ENCODE measurements around the gene NFATC2. TPM values are rescaled to one million over a fixed set of nuclear protein-coding genes. Genes with fewer than 3 reads are reported as not detected.

NFATC2 gene
- total RNA-seq, 1 donor: 0.36 TPM

DNA sequence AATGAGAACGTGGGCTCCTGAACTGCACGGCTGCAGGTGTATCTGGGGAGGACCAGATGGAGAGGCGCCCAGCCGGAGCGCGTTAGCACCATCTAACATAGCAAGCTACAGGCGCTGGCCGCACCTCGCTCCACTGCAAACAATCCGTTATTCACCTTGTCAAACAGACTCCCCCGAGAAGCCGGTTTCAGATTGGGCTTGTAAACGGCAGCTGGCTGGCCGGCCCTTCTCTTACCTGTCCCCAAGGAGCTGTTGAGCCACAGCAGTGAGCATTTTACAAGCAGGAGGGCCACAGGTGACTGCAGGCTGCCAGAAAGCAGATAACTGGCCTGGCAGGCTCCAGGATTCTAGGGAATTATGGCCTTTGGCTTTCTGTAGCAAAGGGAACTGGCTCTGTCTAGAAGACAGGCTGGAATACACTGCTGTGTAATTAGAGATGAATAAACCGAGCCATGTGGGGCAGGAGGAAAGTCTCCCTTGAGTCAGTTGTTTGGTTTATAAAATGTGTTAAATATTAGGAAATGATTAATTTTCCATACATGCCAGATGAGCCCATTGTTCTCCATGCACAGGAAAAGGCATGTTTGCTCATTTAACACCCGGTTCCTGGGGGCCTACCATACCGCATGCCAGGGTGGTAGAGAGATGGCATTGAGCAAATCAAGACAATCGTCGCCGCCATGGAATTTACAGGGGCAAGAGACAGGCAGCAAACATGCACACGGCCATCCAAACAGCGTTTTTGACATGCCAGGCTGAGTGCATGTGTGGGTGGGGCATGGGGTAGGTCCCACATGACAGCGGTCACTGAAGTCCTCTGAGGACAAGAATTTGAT, 159.3 kb downstream of the NFATC2 start:
- Histone ChIP-seq H2AFZ (ENCODE audit: low read length) (peak overlapping the region; percentile 10), H3K9me3 (ENCODE audit: low read depth, low read length) (no peaks in the 10 kb centered on the region), H3K4me3 (ENCODE audit: insufficient read depth, low read length) (no peak overlapping the region), H3K27ac (ENCODE audit: low read depth, low read length) (no peak overlapping the region), H3K79me2 (ENCODE audit: insufficient read depth, low read length) (no peaks in the 10 kb centered on the region), H4K20me1 (ENCODE audit: insufficient read depth, low read length) (no peaks in the 10 kb centered on the region), H3K4me1 (ENCODE audit: insufficient read depth, low read length) (peaks cover 9% of the 10 kb centered on the region), H3K36me3 (ENCODE audit: insufficient read depth, low read length) (no peaks in the 10 kb centered on the region), H3K27me3 (ENCODE audit: insufficient read depth, low read length) (no peaks in the 10 kb centered on the region), H3K4me2 (ENCODE audit: insufficient read depth, low read length) (no peak overlapping the region)
- DNase-seq (ENCODE audit: insufficient read length, low spot score, missing footprints): no peak
- TF ChIP-seq, protein P1, sequence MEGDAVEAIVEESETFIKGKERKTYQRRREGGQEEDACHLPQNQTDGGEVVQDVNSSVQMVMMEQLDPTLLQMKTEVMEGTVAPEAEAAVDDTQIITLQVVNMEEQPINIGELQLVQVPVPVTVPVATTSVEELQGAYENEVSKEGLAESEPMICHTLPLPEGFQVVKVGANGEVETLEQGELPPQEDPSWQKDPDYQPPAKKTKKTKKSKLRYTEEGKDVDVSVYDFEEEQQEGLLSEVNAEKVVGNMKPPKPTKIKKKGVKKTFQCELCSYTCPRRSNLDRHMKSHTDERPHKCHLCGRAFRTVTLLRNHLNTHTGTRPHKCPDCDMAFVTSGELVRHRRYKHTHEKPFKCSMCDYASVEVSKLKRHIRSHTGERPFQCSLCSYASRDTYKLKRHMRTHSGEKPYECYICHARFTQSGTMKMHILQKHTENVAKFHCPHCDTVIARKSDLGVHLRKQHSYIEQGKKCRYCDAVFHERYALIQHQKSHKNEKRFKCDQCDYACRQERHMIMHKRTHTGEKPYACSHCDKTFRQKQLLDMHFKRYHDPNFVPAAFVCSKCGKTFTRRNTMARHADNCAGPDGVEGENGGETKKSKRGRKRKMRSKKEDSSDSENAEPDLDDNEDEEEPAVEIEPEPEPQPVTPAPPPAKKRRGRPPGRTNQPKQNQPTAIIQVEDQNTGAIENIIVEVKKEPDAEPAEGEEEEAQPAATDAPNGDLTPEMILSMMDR (IDR thresholded peaks at IDR 0.05; ENCODE audit: extremely low read depth, low read depth, low read length): no peak

DNA sequence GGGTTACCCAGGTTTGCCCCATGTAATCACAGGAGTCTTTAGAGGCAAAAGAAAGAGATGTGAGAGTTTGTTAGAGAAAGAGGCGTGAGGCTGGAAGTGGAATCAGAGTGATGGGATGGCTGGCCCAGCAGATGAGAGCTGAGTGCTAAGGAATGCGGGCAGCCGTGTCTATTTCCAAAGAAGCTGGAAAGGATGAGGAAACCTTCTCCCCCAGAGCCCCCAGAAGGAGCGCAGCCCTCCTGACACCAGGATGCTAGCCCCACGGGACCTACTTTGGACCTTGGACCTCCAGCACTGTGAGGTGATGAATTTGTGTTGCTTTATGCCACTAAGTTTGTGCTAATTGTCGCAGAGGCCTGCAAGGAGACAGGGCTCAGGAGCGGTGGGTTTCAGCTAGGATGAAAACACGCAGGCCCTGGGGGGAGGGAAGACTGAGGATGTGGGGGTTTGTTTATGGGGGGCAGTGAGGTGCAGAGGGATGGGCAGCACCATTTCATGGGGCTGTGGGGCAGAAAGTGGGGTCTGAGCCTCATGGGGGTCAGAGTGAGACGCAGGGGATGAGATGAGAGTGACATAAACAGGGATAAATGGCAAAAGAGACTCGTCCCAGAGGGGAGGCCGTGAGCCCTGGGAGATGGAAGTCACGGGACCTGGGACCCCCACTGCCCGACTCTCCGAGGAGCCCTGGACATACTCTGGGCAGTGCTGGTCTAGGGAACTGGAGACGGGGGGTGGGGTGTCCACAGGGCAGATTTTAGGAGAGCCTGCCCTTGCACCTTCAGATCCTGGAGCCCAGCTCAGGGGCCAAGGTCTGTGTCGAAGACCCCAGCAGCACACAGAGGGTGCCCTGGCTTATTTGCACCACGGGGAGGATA, 160.2 kb downstream of the NFATC2 start:
- no peak overlapping the region for H3K4me3 ChIP-seq (ENCODE audit: insufficient read depth, low read length)
- H4K20me1 ChIP-seq (ENCODE audit: insufficient read depth, low read length): no peaks in the 10 kb centered on the region
- DNase-seq (ENCODE audit: insufficient read length, low spot score, missing footprints): no peak
- TF ChIP-seq, protein P1 (IDR thresholded peaks at IDR 0.05; ENCODE audit: extremely low read depth, low read depth, low read length): no peak
- H3K9me3 ChIP-seq (ENCODE audit: low read depth, low read length): no peaks in the 10 kb centered on the region
- no peaks in the 10 kb centered on the region for H3K27me3 ChIP-seq (ENCODE audit: insufficient read depth, low read length)
- no peaks in the 10 kb centered on the region for H3K79me2 ChIP-seq (ENCODE audit: insufficient read depth, low read length)
- H3K4me2 ChIP-seq (ENCODE audit: insufficient read depth, low read length): no peak overlapping the region
- H3K27ac ChIP-seq (ENCODE audit: low read depth, low read length): no peak overlapping the region
- no peak overlapping the region for H2AFZ ChIP-seq (ENCODE audit: low read length)
- no peaks in the 10 kb centered on the region for H3K36me3 ChIP-seq (ENCODE audit: insufficient read depth, low read length)
- peaks cover 1% of the 10 kb centered on the region for H3K4me1 ChIP-seq (ENCODE audit: insufficient read depth, low read length)

DNA sequence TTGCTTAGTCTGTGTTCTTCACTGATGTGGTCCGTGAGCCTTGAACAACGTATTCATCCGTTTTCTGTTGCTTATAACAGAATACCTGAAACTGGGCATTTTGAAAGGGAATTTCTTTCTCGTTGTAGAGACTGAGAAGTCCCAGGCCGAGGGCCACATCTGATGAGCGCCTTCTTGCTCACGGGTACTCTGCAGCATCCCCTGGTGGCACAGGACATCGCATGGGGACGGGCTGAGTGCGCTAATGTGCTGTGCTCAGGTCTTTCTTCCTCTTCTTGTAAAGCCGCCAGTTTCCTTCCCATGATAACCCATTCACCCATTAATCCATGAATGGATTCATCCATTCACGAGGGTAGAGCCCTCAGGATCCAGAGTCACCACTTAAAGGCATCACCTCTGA, 161.0 kb downstream of the NFATC2 start:
- Histone ChIP-seq H3K27ac (ENCODE audit: low read depth, low read length) (no peak overlapping the region), H4K20me1 (ENCODE audit: insufficient read depth, low read length) (no peaks in the 10 kb centered on the region), H3K4me2 (ENCODE audit: insufficient read depth, low read length) (no peak overlapping the region), H3K4me3 (ENCODE audit: insufficient read depth, low read length) (no peak overlapping the region), H3K79me2 (ENCODE audit: insufficient read depth, low read length) (no peaks in the 10 kb centered on the region), H3K36me3 (ENCODE audit: insufficient read depth, low read length) (no peaks in the 10 kb centered on the region), H3K27me3 (ENCODE audit: insufficient read depth, low read length) (no peaks in the 10 kb centered on the region), H2AFZ (ENCODE audit: low read length) (no peak overlapping the region), H3K9me3 (ENCODE audit: low read depth, low read length) (no peaks in the 10 kb centered on the region), H3K4me1 (ENCODE audit: insufficient read depth, low read length) (no peaks in the 10 kb centered on the region)
- TF ChIP-seq, protein P1 (IDR thresholded peaks at IDR 0.05; ENCODE audit: extremely low read depth, low read depth, low read length): no peak
- DNase-seq (ENCODE audit: insufficient read length, low spot score, missing footprints): no peak
